Umbilical cord (tissue), 2 donors: ENCODE data around the gene CNTNAP3B. TPM values are rescaled to one million over a fixed set of nuclear protein-coding genes. Genes with fewer than 3 reads are reported as not detected.
"Not testable (repeated sequence)": the region's sequence is repeated elsewhere in the genome, so short reads cannot be mapped to it uniquely, and the experiment has no call there.

Experiments used
- DNase-seq: peaks from one replicate; pipeline ENCODE4 v3.0.0-alpha.2; 2015; ENCODE audit warnings: low spot score
- total RNA-seq: library from RNA; depleted of rRNA; stranded (reverse); fragments of >200 nt; gene quantifications from one replicate; pipeline ENCODE4 v1.2.3, GENCODE V29; 2014; ENCODE audit warnings: low replicate concordance; ENCODE audit not compliant: insufficient read depth

CNTNAP3B gene
- 81.6 TPM for total RNA-seq

DNA sequence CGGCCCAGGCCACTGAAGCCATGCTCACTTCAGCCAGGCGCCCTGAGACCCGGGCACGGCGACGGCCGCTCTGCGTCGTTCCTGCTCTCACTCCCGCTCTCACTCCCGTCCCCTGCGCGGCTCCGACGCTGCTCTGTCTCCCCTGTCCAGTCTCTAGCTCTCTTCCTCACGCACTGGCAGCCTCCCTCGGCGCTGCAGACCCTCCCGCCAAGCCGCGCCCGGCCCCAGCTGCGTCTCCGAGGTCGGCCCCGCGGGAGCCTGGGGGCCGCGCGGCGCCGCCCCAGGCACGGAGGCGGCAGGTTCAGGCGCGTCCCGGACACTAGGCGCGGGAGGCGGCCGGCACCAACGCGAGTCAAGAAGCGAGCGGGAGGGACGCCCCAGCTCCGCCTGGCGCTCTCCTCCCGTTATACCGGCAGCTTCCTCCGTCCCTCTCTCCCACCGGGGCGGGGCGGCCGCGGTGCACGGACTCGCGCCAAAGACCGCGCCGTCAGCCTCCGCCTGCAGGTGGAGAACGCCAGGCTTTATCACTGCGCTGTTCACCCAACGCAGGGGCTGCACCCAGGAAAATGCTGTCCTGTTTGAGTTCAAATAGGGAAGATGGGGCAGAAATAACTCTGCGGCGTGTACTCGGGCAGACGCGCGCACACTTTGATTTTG, at the start of gene CNTNAP3B:
TSS of gene CNTNAP3B (minus strand) at position 354 of the 657 bp plus-strand sequence. CDS start at position 22, 332 bp downstream.
- DNase-seq, result peak; percentile 2

GRCh38 chr9:42160299-42160698, 31.1 kb upstream of the CNTNAP3B start:
- DNase-seq, result peak; percentile 7

DNA sequence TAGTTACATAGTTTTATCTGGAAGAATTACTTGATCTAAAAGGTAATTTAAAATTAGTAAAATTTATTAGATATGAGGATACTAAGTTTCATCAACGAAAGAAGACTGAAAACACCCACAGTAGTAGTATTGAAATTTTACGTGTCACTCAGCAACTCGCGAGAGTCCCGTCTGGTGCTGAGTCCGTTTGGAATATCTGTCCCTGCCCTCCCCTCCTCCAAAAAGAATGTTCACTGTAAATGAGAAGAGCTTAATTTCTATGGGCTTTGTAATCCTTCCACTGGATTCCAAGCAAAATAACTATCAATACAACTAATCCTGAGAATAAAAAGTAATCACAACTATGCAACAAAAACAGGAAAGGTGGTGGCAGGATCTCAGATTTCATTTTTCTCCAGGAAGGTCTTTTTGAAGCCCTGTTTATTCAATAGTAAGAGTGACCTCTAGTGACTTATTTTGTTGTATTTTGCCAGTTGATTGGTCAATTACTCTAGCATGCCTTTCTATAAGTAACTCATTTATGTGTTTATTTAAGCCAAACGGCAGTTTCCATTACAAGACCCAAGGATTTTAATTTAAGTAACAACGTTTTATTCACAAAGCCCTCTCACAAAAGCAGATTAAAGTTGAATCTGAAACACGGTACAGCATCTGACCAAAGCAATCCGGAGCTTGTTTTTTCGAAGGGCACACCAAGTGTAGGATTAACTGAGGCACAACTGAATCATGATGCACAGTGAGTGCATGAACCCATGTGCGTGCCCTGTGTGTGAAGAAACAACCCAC, 2.0 kb downstream of the CNTNAP3B start:
- DNase-seq, result peak; percentile 64

- DNase-seq, result not testable (repeated sequence)
Measured at GRCh38 chr9:42121007-42121406, 8.2 kb downstream of the CNTNAP3B start.

DNA sequence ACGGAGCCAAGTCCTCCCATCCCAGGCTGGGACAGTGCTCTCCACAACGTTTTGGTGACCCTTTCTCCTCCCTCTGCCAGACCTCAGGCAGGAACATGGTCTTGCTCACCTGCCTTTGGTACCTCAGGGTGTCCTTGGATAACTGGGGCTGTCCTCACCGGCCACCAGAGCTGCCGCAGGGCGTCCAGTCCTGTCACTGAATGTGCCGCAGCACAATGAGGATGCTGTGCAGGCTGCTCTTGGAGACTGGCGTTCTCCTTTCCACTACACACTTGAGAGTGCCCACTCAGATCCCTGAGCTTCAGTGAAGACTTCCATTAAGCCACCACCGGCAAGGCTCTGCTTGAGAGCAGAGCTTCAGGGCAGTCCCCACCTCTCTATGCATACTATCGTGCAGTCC, 33.3 kb downstream of the CNTNAP3B start:
- not testable (repeated sequence) for DNase-seq

- DNase-seq, result not testable (repeated sequence)
Measured at GRCh38 chr9:42084559-42084952, 44.7 kb downstream of the CNTNAP3B start.

- DNase-seq, result not testable (repeated sequence)
Measured at GRCh38 chr9:42083877-42084558, 45.2 kb downstream of the CNTNAP3B start.

GRCh38 chr9:42080376-42080775, 48.9 kb downstream of the CNTNAP3B start:
- DNase-seq, result not testable (repeated sequence)

DNA sequence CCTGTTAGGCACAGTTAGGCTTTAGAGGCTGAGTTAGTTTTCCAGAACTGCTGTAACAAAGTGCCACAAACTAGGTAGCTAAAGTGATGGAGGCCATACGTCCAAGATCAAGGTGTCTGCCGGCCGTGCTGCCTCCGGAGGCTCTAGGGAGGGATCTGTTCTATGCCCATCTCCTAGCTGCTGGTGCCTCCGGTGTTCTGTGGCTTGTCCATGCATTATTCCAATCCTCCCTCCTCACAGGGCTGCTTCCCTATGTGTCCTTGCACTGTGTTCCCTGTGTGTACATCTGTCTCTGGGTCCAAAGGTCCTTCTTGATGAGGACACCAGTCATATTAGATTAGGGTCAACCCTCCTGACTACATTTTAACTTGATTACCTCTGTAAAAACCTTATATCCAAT, 54.4 kb downstream of the CNTNAP3B start:
- DNase-seq, result not testable (repeated sequence)

DNA sequence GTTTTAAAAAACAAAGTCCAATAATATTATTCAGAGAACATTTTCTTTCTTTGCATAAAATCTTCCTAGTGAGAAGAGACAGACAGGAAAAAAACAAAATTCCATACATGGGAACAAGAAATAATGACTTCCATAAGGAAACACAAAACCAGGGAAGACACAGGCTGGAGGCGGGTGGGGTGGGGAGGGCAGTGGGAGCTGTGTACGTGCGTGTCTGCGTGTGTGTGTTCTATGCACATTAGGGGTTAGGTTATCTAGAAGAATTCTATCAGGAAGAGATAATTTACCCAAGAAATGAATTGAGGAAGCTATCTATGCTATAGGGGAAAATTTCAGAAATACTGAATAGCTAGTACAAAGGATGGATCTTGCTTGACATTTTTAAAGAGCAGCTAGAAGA, 58.2 kb downstream of the CNTNAP3B start:
- not testable (repeated sequence) for DNase-seq

DNA sequence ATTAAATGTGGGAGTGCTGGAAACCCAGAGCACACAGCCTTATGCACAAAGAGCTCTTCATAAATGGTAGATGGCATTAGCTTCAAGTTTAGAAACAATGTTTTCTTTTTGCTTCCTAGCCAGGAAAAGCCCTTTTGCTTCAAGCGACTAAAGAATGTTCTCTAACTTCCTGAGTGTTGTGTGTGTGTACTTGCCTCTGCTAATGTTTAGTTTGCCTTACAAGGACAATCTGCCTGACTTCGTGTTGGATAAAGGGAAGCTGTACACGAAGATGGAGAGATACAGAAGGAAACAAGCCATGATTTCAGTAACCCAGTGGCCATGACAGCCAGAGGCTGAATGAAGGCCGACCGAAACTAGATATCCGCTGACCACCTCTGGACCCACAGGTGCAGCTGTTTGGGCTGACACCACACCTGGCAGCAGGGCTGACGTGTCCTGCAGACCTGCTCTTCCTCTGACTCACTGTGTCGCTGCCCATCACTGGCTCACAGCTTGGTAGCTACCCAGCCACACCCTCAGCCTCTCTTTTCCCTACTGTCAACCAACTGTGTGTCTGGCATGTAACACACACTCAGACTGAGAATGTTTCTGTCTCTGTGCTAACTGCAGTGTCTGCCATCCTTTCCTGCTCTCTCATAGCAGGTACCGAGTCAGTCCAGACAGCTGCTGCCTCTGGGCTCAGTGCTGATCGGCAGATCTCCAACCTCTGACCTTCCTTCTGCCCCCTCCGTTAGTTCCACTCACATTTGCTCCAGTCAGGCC, 59.0 kb downstream of the CNTNAP3B start:
- not testable (repeated sequence) for DNase-seq

- DNase-seq, result not testable (repeated sequence)
Measured at GRCh38 chr9:42053874-42054273, 75.4 kb downstream of the CNTNAP3B start.

- DNase-seq, result not testable (repeated sequence)
Measured at GRCh38 chr9:42050701-42051100, 78.5 kb downstream of the CNTNAP3B start.

DNA sequence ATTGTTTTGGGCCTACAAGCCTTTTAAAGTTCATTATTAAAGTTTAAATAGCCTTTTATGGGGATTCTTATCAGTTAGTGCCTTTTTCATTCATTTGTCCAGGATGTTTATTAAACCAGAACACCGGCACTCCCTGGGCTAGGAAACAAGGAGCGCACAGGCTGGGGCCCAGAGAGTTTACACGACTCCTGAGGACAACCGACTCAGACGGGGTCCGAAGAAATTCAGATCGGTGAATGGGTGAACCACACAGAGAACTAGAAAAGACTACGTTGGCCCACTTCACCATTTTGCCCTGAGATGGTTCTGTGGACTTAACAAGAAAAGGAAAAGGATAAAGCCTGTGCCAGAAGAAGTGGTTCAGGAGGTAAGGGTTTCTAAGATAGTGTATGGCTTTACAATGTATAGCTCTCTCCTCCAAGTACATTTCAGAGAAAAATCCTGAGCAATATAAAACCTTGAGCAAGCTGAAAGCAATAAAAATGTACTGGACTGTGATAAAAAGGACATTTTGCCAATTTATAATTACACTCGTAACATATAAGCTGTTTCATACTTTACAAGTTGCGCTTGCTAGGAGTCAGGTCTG, 84.7 kb downstream of the CNTNAP3B start:
- not testable (repeated sequence) for DNase-seq

DNA sequence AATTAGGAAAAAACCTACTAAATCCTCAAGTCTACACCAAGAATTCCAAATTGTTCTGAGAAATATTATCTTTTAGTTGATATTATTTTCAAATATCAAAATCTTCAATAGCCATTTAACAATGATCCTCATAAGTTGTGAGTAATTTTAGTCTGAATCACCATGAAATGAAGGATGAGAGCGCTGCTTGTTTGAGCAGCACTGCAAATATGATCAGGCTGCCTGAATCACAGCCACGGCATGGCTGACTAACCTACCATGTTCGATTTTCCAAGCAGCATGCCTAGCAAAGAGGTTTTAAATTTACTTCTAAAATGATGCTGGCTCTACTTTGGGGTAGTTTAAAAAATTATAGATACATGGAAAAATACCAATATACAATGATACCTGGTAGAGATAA, 95.7 kb downstream of the CNTNAP3B start:
- DNase-seq, result not testable (repeated sequence)

DNA sequence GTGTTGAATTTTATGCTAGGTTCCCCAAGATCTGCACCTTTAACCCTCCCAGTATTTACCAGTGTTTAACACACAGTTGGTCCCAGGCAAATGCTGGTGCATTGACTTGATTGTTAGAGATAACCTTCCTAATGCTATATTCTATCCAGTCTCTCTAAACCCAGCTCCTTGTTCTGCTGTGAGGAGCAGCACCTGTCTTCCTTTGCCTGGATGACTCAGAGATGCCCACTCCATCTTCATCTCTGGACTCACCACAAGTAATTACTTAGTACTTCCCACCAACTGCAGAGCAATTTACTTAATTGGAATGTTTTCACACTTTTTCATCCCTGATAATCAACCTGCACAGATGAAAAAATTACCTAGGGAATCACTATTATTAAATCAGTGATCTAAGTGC, 108.6 kb downstream of the CNTNAP3B start:
- not testable (repeated sequence) for DNase-seq

GRCh38 chr9:42018220-42018922, 110.9 kb downstream of the CNTNAP3B start:
- DNase-seq, result not testable (repeated sequence)

GRCh38 chr9:42014317-42014716, 114.9 kb downstream of the CNTNAP3B start:
- DNase-seq, result not testable (repeated sequence)

DNA sequence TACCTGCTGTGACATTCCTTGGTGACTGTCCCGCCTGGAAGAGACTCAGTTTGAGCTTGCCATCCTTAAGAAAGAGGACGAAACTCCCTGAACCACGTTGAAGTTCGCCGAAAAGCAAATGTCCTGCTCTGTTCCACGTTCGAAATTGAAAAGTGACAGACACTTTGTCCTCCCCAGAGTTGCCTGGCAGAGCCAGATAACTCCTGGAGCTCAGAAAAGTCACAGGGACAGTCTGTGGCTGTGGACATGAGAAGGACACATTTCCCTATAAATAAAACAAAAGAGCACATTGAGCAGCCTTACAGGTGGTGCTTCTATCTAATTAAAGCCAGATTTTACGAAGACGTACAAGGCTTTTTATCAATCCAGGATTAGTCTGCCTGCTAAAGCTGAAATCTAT, 137.6 kb downstream of the CNTNAP3B start:
- not testable (repeated sequence) for DNase-seq

GRCh38 chr9:41980271-41980670, 149.0 kb downstream of the CNTNAP3B start:
- not testable (repeated sequence) for DNase-seq
